ENCODE measurements around the gene RASGRP4. TPM values are rescaled to one million over a fixed set of nuclear protein-coding genes. Genes with fewer than 3 reads are reported as not detected.
"Not testable (repeated sequence)": the region's sequence is repeated elsewhere in the genome, so short reads cannot be mapped to it uniquely, and the experiment has no call there.

RASGRP4 gene
- total RNA-seq, 4 donors from 2014 or later: 3.1 to 11.7 (median 5.3) TPM

DNA sequence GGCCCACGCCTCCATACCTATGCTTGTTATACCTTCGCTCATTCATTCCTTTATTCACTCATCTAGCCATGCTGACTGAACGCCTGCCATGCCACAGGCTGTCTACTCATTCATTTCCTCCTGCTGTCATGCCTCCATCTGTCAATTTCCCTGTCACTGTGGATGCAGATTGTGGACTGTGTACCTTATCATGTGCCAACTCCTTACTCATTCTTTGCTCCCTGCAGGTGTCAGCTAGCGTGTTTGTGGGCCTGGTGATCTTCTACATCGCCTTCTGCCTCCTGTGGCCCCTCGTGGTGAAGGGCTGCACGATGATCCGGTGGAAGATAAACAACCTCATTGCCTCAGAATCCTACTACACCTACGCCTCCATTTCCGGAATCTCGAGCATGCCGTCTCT is 55.7 kb downstream of the RASGRP4 start:
- no peak overlapping the region for H3K4me3 ChIP-seq
- H3K36me3 ChIP-seq: no peaks in the 10 kb centered on the region
- WGBS, 2 donors: 72 to 75% methylated on average over 12 of the region's 12 CpGs
- H3K27ac ChIP-seq: no peak overlapping the region
- H3K4me1 ChIP-seq: peaks cover 0 to 2% (median under 1%) of the 10 kb centered on the region in 4 donors
- DNase-seq (ENCODE audit: low spot score in 2 of 2): no peak
- H3K9me3 ChIP-seq: no peaks in the 10 kb centered on the region
- peaks cover 0 to 33% of the 10 kb centered on the region in 2 donors for H3K27me3 ChIP-seq
- TF ChIP-seq, protein P1, sequence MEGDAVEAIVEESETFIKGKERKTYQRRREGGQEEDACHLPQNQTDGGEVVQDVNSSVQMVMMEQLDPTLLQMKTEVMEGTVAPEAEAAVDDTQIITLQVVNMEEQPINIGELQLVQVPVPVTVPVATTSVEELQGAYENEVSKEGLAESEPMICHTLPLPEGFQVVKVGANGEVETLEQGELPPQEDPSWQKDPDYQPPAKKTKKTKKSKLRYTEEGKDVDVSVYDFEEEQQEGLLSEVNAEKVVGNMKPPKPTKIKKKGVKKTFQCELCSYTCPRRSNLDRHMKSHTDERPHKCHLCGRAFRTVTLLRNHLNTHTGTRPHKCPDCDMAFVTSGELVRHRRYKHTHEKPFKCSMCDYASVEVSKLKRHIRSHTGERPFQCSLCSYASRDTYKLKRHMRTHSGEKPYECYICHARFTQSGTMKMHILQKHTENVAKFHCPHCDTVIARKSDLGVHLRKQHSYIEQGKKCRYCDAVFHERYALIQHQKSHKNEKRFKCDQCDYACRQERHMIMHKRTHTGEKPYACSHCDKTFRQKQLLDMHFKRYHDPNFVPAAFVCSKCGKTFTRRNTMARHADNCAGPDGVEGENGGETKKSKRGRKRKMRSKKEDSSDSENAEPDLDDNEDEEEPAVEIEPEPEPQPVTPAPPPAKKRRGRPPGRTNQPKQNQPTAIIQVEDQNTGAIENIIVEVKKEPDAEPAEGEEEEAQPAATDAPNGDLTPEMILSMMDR (IDR thresholded peaks at IDR 0.05): no peak
- TF ChIP-seq EP300 (IDR thresholded peaks at IDR 0.05) (no peak), POLR2A (IDR thresholded peaks at IDR 0.05) (no peak)

DNA sequence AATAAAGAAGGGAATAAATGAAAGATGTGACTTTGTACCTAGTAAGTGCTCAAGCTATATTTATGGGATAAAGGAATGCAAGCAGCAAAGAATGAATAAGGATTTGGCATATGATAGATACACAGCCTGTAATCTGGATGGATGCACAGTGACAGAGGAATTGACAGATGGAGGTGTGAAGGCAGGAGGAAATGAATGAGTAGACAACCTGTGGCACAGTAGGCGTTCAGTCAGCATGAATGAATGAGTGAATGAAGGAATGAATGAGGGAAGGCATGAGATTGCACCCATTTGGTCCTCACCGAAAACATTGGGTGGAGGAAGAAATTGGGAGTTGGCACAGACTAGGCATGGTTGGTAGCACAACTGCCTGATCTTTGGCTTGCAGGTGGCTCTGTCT is 56.4 kb downstream of the RASGRP4 start:
- H3K9me3 ChIP-seq: no peaks in the 10 kb centered on the region
- H3K36me3 ChIP-seq: no peaks in the 10 kb centered on the region
- no peaks in the 10 kb centered on the region for H3K4me1 ChIP-seq
- no peak overlapping the region for H3K27ac ChIP-seq
- DNase-seq (ENCODE audit: low spot score in 2 of 2): no peak
- WGBS, 2 donors: 85 to 89% methylated on average over 2 of the region's 2 CpGs
- no peak overlapping the region for H3K4me3 ChIP-seq
- peaks cover 0 to 40% of the 10 kb centered on the region in 2 donors for H3K27me3 ChIP-seq
- no peak for TF ChIP-seq POLR2A (IDR thresholded peaks at IDR 0.05)

DNA sequence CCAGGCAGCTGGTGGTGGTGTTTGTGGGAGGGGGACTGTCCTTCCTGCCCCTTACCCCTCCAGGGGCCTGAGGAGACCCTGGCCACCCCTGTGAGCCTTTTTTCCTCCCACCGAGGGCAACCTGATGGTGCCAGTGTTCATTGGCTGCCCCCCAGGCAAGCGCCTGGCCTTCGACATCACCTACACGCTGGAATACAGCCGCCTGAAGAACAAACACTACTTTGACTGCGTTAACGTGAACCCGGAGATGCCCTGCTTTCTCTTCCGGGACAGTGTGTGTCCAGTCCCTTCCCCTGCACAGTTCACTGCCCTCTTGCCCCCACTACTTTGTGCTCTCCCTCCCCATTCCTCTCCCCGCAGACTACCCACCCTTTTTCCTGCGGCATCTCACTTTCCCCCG is 59.0 kb downstream of the RASGRP4 start:
- Histone ChIP-seq H3K9me3 (no peaks in the 10 kb centered on the region), H3K27ac (no peak overlapping the region), H3K36me3 (no peaks in the 10 kb centered on the region), H3K4me1 (peaks cover 0 to 12% (median 10%) of the 10 kb centered on the region in 4 donors), H3K27me3 (peaks cover 0 to 63% of the 10 kb centered on the region in 2 donors), H3K4me3 (no peak overlapping the region)
- whole genome bisulfite sequencing, 2 donors: 48 to 55% methylated on average over 12 of the region's 12 CpGs
- no peak for DNase-seq (ENCODE audit: low spot score in 2 of 2)
- no peak for TF ChIP-seq EP300 (IDR thresholded peaks at IDR 0.05)
- TF ChIP-seq, protein P1 (IDR thresholded peaks at IDR 0.05): no peak
- TF ChIP-seq POLR2A (IDR thresholded peaks at IDR 0.05): no peak

DNA sequence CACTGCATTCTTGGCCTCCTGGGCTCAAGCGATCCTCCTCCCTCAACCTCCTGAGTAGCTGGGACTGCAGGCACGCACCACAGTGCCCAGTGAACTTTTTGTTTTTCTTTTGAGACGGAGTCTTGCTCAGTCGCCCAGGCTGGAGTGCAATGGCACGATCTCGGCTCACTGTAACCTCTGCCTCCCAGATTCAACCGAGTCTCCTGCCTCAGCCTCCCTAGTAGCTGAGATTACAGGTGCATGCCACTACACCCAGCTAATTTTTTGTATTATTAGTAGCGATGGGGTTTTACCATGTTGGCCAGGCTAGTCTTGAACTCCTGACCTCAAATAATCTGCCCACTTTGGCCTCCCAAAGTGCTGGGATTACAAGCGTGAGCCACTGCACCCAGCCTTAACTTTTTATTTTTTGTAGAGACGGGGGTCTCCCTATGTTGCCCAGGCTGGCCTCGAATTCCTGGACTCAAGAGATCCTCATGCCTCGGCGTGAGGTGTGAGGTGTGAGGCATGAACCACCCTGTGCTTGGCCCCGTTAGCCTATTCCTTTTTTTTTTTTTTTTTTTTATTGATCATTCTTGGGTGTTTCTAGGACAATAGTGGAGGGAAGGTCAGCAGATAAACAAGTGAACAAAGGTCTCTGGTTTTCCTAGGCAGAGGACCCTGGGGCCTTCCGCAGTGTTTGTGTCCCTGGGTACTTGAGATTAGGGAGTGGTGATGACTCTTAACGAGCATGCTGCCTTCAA is 62.9 kb downstream of the RASGRP4 start:
- not testable (repeated sequence) for H3K36me3 ChIP-seq; H3K27ac ChIP-seq; H3K9me3 ChIP-seq; DNase-seq (ENCODE audit: low spot score in 2 of 2)
- H3K27me3 ChIP-seq: peaks cover 0 to 92% of the 10 kb centered on the region in 2 donors
- 72 to 74% methylated on average over 14 to 15 of the region's 16 CpGs for WGBS, 2 donors
- peak overlapping the region in 1 of 4 donors; percentile 59 for H3K4me3 ChIP-seq
- peaks cover 0 to 22% (median 13%) of the 10 kb centered on the region in 4 donors for H3K4me1 ChIP-seq

DNA sequence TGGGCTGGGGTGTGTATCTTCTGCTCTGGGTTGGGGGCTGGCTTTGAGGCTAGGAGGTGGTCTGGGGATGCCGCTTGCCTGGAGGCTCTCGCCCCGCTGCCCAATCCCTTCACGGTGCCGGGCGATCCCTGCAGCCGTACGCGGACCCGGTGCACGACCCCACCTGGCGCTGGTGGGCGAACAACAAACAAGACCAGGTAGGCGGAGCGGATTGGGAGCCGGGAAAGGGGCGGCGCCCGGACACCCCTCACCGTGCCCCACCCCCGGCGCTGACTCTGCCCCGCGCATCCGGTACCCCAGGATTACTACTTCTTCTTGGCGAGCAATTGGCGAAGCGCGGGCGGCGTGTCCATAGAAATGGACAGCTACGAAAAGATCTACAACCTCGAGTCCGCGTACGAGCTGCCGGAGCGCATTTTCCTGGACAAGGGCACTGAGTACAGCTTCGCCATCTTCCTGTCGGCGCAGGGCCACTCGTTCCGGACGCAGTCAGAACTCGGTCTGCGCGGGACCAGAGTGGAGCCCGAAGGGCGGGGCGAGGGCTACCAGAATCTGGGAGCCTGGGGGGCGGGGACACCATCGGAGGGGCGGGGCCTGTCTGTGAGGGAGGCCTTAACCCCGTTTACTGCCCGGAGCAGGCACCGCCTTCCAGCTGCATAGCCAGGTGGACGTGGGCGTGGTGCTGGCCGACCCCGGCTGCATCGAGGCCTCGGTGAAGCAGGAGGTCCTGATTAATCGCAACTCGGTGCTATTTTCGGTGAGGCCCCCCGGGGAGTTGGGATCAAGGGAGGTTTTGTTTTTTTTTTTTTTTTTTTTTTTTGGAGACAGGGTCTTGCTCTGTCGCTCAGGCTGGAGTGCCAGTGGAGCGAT is 63.7 kb downstream of the RASGRP4 start:
- H3K36me3 ChIP-seq: no peaks in the 10 kb centered on the region
- H3K27me3 ChIP-seq: peaks cover 0 to 84% of the 10 kb centered on the region in 2 donors
- WGBS, 2 donors: 2% methylated on average over 48 to 57 of the region's 68 CpGs
- peaks cover 0 to 22% (median 13%) of the 10 kb centered on the region in 4 donors for H3K4me1 ChIP-seq
- DNase-seq (ENCODE audit: low spot score in 2 of 2): peak; percentile 43 to 59
- no peaks in the 10 kb centered on the region for H3K9me3 ChIP-seq
- H3K27ac ChIP-seq: peak overlapping the region in 1 of 4 donors; percentile 17
- peak overlapping the region; percentile 22 to 59 (median 41) for H3K4me3 ChIP-seq
- TF ChIP-seq POLR2A (IDR thresholded peaks at IDR 0.05) (no peak), EP300 (IDR thresholded peaks at IDR 0.05) (no peak)
- TF ChIP-seq, protein P1 (IDR thresholded peaks at IDR 0.05): no peak

All from tibial nerve (tissue), 4 donors.